GM12865 (cell line): ENCODE data around the gene ERG.

Experiments used
- DNase-seq: peaks from one replicate; pipeline ENCODE4 v3.0.0; 2010; ENCODE audit warnings: low read depth
- H3K4me3 ChIP-seq: 2 replicates; pipeline ENCODE4 v1.5.1; 2011; ENCODE audit warnings: mild to moderate bottlenecking, low read depth, low read length, control low read depth
- TF ChIP-seq, protein P1 (sequence below): IDR thresholded peaks from 2 replicates; pipeline ENCODE4 v1.5.1; 2011; ENCODE audit warnings: low read length, control low read depth, low read depth, inconsistent platforms; ENCODE audit not compliant: insufficient read depth; ENCODE audit errors: missing control alignments

Gene ERG

GRCh38 chr21:38487901-38488639 is 10.2 kb downstream of the ERG start:
- TF ChIP-seq, protein P1, sequence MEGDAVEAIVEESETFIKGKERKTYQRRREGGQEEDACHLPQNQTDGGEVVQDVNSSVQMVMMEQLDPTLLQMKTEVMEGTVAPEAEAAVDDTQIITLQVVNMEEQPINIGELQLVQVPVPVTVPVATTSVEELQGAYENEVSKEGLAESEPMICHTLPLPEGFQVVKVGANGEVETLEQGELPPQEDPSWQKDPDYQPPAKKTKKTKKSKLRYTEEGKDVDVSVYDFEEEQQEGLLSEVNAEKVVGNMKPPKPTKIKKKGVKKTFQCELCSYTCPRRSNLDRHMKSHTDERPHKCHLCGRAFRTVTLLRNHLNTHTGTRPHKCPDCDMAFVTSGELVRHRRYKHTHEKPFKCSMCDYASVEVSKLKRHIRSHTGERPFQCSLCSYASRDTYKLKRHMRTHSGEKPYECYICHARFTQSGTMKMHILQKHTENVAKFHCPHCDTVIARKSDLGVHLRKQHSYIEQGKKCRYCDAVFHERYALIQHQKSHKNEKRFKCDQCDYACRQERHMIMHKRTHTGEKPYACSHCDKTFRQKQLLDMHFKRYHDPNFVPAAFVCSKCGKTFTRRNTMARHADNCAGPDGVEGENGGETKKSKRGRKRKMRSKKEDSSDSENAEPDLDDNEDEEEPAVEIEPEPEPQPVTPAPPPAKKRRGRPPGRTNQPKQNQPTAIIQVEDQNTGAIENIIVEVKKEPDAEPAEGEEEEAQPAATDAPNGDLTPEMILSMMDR, result no peak
- DNase-seq, result no peak
- no peak overlapping the region for H3K4me3 ChIP-seq

DNA sequence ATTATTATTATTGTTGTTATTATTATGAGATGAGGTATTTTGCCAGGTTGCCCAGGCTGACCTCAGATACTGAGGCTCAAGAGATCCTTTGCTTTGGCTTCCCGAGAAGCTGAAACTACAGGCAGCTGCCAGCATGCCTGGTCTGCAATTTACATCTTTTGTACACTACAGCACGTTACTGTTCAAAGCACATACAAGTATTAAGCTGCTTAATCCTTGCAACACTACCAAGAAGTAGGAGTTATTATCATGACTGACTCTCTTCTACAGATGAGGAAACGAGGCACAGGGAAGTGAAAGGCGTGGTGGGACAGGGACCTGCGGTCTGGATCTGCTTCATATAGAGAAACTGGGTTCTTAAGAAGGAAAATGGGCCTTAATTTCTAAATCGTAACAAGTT is 11.6 kb downstream of the ERG start:
- H3K4me3 ChIP-seq, result no peak overlapping the region
- DNase-seq, result no peak
- TF ChIP-seq, protein P1, result no peak

- DNase-seq, result no peak
- TF ChIP-seq, protein P1, result no peak
- H3K4me3 ChIP-seq, result no peak overlapping the region
Measured at GRCh38 chr21:38486221-38486620, 12.1 kb downstream of the ERG start.

DNA sequence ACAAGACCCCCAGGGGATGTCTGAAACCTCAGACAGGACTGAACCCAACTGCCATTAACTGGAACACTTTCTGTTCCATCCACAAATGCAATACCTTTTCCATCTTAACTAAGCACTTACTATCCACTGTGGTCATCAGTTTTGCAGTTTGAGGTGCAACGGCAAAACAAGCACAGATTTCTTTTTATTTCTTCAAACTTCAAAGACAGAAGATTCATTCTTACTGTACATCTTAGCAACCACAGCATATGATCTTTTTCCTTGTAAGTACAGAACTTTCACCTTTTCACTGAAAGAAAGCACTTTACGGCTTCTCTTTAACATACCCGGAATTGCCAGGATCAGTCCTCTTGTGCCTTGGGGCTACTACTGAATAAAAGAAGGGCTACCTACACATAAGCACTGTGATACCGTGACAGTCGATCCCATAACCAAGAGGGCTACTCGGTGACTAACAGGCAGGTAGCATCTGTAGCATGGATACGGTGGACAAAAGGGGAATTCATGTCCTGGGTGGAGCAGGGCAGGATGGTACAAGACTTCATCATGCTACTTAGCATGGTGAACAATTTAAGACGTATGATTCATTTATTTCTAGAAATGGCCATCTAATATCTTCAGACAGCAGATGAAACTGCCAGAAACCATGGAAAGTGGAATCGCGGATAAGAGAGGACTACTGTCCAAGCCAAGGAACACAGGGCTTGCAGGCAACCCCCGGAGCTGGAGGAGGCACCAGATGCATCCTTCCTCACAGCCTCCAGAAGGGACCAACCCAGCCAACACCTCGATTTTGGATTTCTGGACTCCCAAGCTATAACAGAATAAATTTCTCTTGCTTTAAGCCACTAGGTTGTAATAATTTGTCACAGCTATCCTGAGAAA is 18.4 kb downstream of the ERG start:
- TF ChIP-seq, protein P1, result no peak
- DNase-seq, result no peak
- no peak overlapping the region for H3K4me3 ChIP-seq

DNA sequence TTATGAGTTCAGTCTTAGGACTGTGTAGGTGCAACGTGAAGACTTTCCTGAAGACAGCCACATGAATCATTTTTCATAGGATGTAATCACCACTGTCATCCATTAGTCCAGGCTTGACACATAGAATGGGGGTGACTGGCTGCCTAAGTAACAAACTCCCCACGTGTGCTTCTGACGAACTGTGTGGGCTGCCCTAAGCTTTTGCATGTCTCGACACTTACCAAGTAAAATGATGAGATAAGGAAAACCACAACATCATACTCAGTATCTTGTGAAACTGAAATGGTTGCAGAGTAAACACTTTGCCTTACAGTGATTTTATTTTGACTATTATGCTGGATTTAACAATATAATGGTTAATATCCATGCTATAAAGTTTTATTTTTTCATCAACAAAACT is 19.5 kb downstream of the ERG start:
- TF ChIP-seq, protein P1, result no peak
- DNase-seq, result no peak
- H3K4me3 ChIP-seq, result no peak overlapping the region

DNA sequence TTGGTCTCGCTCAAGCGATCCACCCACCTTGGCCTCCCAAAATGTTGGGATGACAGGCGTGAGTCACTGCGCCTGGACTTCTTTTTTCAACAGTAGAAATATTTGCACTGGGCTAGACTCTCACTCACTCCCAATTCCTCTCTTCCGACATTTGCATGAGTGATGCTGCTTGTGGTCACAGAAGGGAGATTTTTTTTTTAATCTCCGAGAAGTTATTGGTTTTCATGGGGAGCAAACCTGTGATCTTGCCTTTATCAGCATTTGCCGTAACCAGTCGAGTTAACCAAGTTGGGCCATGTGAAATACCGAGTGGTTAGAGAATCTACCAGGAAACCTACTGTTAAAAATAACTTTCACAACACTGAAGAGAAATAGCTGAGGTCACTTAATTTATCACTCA is 21.1 kb downstream of the ERG start:
- H3K4me3 ChIP-seq, result no peak overlapping the region
- no peak for DNase-seq
- TF ChIP-seq, protein P1, result no peak
